ENCODE measurements around the gene THBD.

The THBD gene

DNA sequence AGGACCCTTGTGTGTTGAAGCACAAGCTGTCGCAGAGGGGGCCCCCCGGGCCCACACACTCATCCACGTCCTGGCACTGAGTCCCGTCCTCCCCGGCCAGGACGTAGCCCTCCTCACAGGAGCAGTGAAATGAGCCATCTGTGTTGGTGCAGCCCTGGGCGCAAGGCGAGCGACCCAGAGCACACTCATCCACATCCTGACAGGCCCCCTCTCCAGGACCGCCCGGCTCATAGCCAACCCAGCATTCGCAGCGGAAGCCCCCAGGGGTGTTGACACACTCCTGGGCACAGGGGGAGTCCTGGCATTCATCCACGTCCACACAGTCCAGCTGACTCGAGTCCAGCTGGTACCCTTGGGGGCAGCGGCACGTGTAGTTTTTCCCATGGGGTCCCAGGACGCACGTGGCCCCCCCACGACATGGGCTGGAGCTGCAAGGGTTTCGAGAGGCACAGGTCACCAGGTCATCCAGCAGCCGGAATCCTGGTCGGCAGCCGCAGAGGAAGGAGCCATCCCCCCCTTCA is 35.4 kb upstream of the THBD start:
- H3K4me2 ChIP-seq (ENCODE audit: low read length): no peak overlapping the region
- TF ChIP-seq, protein P1, sequence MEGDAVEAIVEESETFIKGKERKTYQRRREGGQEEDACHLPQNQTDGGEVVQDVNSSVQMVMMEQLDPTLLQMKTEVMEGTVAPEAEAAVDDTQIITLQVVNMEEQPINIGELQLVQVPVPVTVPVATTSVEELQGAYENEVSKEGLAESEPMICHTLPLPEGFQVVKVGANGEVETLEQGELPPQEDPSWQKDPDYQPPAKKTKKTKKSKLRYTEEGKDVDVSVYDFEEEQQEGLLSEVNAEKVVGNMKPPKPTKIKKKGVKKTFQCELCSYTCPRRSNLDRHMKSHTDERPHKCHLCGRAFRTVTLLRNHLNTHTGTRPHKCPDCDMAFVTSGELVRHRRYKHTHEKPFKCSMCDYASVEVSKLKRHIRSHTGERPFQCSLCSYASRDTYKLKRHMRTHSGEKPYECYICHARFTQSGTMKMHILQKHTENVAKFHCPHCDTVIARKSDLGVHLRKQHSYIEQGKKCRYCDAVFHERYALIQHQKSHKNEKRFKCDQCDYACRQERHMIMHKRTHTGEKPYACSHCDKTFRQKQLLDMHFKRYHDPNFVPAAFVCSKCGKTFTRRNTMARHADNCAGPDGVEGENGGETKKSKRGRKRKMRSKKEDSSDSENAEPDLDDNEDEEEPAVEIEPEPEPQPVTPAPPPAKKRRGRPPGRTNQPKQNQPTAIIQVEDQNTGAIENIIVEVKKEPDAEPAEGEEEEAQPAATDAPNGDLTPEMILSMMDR (IDR thresholded peaks at IDR 0.05): no peak
- no peak overlapping the region for H2AFZ ChIP-seq
- no peaks in the 10 kb centered on the region for H3K4me1 ChIP-seq
- peak overlapping the region; percentile 72 for H3K27ac ChIP-seq
- no peak overlapping the region for H3K9ac ChIP-seq
- H3K27me3 ChIP-seq (ENCODE audit: control insufficient read depth, insufficient read depth, low read length): no peaks in the 10 kb centered on the region
- no peaks in the 10 kb centered on the region for H3K36me3 ChIP-seq (ENCODE audit: control insufficient read depth, insufficient read depth, low read length)
- H3K9me3 ChIP-seq (ENCODE audit: control insufficient read depth, low read length): no peaks in the 10 kb centered on the region
- peak overlapping the region; percentile 36 for H3K4me3 ChIP-seq (ENCODE audit: low read depth, low read length)
- no peaks in the 10 kb centered on the region for H3K79me2 ChIP-seq

DNA sequence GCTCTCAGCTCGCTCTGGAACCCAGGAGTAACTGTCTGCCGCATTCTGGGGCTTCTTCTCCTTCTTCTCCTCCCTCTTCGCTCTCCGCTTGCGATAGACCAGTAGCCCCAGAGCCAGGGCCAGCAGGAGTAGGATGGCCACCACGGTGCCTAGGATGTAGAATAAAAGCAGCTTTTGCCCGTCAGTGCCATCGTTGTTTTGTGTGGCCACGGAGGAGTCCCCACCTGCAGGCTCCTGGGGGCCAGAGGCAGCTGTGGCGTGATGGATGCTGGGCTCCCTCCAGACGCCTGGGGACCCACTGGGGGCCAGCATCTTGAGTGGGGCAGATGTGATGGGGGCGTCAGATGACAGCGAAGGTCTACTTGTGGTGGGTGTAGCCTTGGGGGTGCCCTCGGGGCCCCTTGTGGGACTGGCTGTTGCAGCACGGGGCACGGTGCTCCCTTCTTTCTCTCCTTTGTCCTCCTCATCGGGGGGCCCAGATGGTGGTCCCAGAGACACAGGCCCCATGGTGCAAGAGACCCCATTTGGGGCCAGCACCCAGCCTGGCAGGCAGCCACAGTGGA is 34.9 kb upstream of the THBD start:
- H3K9ac ChIP-seq: no peak overlapping the region
- no peaks in the 10 kb centered on the region for H3K4me1 ChIP-seq
- H3K4me3 ChIP-seq (ENCODE audit: low read depth, low read length): peak overlapping the region; percentile 28

DNA sequence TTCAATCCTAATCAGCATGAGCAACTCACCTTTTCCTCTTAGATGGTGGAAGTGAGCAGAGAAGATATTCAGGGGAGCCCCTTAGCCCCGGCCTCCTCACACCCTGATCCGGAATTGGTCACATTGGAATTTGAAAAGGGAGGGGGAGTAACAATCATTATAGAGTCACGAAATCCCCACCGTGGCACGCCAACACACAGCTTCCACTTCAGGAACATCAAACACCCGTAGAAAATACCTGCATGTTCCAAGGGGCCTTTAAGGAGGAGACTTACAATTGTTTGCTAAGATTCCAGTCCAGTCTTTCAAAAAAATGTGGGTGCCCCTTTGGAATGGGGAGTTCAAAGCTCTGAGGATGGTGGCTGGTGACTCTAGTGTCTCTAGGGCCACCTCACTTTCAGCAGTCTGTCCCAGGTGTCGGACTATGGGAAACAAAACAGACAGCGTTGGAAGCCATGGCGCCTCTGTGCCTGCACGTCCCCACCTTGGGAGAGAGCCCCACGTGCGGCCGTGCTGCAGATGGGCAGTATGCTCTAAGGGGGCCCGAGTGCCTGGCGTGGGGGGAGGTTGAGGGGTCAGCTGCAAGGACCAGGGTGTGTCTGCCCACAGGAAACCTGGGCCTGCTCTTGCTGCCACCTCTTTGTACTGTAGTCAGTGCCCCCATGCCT is 34.2 kb upstream of the THBD start:
- Histone ChIP-seq H3K4me3 (ENCODE audit: low read depth, low read length) (peak overlapping the region; percentile 28), H3K36me3 (ENCODE audit: control insufficient read depth, insufficient read depth, low read length) (no peaks in the 10 kb centered on the region), H3K4me1 (no peaks in the 10 kb centered on the region), H3K9me3 (ENCODE audit: control insufficient read depth, low read length) (no peaks in the 10 kb centered on the region), H3K9ac (no peak overlapping the region), H3K27ac (peak overlapping the region; percentile 72), H2AFZ (no peak overlapping the region), H3K79me2 (no peaks in the 10 kb centered on the region), H3K4me2 (ENCODE audit: low read length) (no peak overlapping the region), H3K27me3 (ENCODE audit: control insufficient read depth, insufficient read depth, low read length) (no peaks in the 10 kb centered on the region)
- TF ChIP-seq, protein P1 (IDR thresholded peaks at IDR 0.05): no peak

More for the DNA sequence above, 34.9 kb upstream of the THBD start:
- H3K27ac ChIP-seq: peak overlapping the region; percentile 72
- no peaks in the 10 kb centered on the region for H3K9me3 ChIP-seq (ENCODE audit: control insufficient read depth, low read length)
- no peaks in the 10 kb centered on the region for H3K79me2 ChIP-seq
- H3K4me2 ChIP-seq (ENCODE audit: low read length): peak overlapping the region; percentile 5
- TF ChIP-seq, protein P1 (IDR thresholded peaks at IDR 0.05): no peak
- no peaks in the 10 kb centered on the region for H3K36me3 ChIP-seq (ENCODE audit: control insufficient read depth, insufficient read depth, low read length)
- H3K27me3 ChIP-seq (ENCODE audit: control insufficient read depth, insufficient read depth, low read length): no peaks in the 10 kb centered on the region
- H2AFZ ChIP-seq: no peak overlapping the region

DNA sequence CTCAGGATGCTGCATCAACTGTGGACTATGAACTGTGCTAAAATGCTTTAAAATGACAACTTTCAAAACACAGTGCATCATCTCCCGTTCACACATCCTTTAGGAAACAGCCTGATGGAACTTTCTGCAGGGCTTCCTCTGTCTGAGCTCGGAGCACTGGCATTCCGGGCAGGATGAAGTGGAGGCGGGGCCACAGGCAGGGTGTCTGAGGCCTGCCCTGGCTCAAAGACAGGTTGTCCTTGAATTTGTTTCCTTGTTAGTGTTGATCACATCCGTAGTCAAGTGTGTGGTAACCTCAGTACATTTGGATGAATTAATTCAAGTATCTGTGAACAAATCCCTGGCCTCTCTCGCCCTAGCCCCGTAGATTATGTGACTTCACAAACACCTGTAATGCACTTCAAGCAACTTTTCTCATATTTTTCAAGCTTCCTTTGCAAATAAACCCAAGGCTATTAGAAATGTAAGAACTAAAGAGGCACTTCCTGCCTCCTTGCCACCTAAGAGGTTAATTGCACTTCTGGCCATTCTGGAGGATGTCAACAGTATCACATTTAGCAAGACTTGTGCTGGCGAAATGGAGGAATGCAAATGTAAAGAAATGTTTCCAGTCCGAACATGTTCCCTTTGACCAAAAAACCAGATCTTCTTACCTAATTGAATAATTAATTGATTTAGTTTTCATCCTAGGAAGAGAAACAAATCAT is 33.5 kb upstream of the THBD start:
- H3K9me3 ChIP-seq (ENCODE audit: control insufficient read depth, low read length): no peaks in the 10 kb centered on the region
- H3K79me2 ChIP-seq: no peaks in the 10 kb centered on the region
- H3K27me3 ChIP-seq (ENCODE audit: control insufficient read depth, insufficient read depth, low read length): no peaks in the 10 kb centered on the region
- H3K4me2 ChIP-seq (ENCODE audit: low read length): no peak overlapping the region
- no peaks in the 10 kb centered on the region for H3K4me1 ChIP-seq
- peak overlapping the region; percentile 19 for H3K4me3 ChIP-seq (ENCODE audit: low read depth, low read length)
- no peak overlapping the region for H2AFZ ChIP-seq
- TF ChIP-seq, protein P1 (IDR thresholded peaks at IDR 0.05): no peak
- H3K36me3 ChIP-seq (ENCODE audit: control insufficient read depth, insufficient read depth, low read length): no peaks in the 10 kb centered on the region
- peak overlapping the region; percentile 72 for H3K27ac ChIP-seq
- no peak overlapping the region for H3K9ac ChIP-seq

Data from parathyroid adenoma (tissue), 2 donors.